ENCODE data around the gene KIZ.

DNA sequence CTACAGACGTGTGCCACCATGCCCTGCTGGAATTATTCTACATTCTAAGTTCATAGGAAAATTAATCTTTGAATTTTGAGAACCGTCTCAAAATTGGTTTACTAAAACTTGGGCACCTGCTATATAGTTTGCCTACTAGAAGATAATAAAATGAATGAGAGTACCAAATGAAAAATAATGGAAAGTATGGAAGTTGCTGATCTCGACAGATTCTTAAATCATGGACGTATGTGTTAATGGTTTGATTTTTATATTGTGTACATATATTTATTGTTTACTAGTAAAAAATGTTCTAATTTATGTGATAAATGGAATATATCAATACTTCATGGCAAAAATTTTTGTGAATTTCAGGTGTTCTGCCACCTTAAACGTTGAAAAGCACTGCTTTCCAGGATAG lies 60.0 kb downstream of the KIZ start:
- TF ChIP-seq, protein P1, sequence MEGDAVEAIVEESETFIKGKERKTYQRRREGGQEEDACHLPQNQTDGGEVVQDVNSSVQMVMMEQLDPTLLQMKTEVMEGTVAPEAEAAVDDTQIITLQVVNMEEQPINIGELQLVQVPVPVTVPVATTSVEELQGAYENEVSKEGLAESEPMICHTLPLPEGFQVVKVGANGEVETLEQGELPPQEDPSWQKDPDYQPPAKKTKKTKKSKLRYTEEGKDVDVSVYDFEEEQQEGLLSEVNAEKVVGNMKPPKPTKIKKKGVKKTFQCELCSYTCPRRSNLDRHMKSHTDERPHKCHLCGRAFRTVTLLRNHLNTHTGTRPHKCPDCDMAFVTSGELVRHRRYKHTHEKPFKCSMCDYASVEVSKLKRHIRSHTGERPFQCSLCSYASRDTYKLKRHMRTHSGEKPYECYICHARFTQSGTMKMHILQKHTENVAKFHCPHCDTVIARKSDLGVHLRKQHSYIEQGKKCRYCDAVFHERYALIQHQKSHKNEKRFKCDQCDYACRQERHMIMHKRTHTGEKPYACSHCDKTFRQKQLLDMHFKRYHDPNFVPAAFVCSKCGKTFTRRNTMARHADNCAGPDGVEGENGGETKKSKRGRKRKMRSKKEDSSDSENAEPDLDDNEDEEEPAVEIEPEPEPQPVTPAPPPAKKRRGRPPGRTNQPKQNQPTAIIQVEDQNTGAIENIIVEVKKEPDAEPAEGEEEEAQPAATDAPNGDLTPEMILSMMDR (IDR thresholded peaks at IDR 0.05; ENCODE audit: borderline replicate concordance, extremely low read depth, low read length, poor library complexity, severe bottlenecking), result no peak
- no peak for TF ChIP-seq EZH2 (IDR thresholded peaks at IDR 0.05; ENCODE audit: borderline replicate concordance, low read depth, low read length, severe bottlenecking)

All from DND-41 (cell line).